ENCODE results near the gene BNC2.

- TF ChIP-seq, protein P1, sequence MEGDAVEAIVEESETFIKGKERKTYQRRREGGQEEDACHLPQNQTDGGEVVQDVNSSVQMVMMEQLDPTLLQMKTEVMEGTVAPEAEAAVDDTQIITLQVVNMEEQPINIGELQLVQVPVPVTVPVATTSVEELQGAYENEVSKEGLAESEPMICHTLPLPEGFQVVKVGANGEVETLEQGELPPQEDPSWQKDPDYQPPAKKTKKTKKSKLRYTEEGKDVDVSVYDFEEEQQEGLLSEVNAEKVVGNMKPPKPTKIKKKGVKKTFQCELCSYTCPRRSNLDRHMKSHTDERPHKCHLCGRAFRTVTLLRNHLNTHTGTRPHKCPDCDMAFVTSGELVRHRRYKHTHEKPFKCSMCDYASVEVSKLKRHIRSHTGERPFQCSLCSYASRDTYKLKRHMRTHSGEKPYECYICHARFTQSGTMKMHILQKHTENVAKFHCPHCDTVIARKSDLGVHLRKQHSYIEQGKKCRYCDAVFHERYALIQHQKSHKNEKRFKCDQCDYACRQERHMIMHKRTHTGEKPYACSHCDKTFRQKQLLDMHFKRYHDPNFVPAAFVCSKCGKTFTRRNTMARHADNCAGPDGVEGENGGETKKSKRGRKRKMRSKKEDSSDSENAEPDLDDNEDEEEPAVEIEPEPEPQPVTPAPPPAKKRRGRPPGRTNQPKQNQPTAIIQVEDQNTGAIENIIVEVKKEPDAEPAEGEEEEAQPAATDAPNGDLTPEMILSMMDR (conservative IDR thresholded peaks at IDR 0.05; ENCODE audit: low read depth, low read length) = no peak
- TF ChIP-seq RCOR1 (IDR thresholded peaks at IDR 0.05; ENCODE audit: insufficient replicate concordance, low read length) = no peak
These were observed 246.3 kb downstream of the BNC2 start for GRCh38 chr9:16623989-16624743.
